HG03108 (cell line): ENCODE results near the gene RBBP8NL.

Source experiments
- ATAC-seq: cut with Tn5 transposase; IDR thresholded peaks from one replicate; pipeline ENCODE4 v1.9.1; 2021; ENCODE audit warnings: moderate library complexity; ENCODE audit not compliant: unreplicated experiment

The RBBP8NL gene

DNA sequence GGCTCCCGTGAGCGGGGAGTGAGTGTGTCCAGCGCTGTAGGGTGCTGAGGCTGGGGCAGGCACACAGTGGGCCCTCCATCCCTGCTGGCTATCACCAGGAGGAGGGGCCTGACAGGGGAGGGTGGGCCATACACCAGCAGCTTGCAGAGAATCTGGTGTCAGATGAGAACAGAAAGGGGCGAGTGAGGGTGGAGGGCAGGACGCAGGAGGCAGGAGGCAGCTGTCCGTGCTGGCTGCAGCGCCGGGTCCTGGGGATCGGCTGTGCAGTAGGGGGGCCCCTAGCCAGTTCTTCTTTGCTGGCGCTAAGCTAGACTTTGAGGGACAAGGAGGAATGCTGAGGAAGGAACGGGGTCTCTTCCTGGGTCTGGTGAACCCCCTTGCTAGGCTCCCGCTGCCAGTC, 18.7 kb downstream of the RBBP8NL start:
- ATAC-seq, result no peak

- ATAC-seq, result no peak
These were observed 19.3 kb downstream of the RBBP8NL start for GRCh38 chr20:62408055-62408454.

GRCh38 chr20:62407221-62407992, 19.9 kb downstream of the RBBP8NL start, which contains the start of gene CABLES2:
Gene CABLES2, minus strand, starts transcription at chr20:62407285. Its CDS starts 9 bp downstream, at chr20:62407276.
- ATAC-seq, result peak; percentile 88

DNA sequence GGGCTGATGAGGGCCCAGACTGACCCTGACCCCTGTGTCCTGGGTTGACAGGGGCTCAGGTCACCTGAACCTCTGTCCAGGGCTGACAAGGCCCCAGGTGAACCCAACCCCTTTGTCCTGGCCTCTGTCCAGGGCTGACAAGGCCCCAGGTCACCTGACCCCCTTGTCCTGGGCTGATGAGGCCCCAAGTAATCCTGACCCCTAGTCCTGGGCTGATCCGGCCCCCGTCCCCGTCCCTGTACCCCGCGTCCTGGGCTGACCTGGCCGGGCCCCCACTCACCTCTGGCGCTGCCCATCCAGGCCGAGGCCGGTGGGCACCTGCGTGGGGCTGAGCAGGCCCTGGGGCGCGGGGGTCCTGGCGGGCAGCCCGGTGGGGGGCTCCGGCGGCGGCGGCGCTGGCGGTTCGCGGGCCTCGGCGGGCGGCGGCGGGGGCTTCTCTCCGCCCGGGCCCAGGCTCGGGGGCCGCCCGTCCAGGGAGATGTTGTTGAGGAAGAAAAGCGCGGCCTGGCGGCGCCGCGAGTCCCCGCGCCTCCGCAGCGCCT, 20.6 kb downstream of the RBBP8NL start:
- ATAC-seq, result no peak

DNA sequence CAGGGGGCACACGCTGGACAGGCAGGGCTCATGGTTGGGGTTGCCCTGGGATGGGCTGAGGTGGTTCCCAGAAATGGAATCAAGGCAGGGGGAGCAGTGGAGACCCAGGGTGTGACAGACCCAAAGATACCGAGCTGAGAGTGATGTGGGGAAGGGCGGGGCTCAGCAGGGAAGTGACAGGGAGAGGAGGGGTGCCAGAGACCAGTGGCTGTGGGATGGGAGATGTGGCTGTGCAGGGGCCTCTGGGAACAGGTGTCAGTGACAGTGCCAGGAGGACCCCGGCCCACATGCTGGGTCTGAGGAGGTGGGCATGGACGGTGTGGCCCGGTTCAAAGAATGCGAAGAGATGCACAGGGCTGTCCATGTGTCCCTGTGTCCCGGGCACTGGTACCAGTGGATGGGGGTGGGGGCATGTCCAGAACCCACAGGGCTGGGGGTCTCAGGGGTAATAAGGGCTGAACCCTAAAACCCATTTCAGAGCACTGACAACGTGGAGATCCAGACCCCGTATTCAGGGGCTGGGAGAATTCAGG, 21.3 kb downstream of the RBBP8NL start:
- no peak for ATAC-seq

DNA sequence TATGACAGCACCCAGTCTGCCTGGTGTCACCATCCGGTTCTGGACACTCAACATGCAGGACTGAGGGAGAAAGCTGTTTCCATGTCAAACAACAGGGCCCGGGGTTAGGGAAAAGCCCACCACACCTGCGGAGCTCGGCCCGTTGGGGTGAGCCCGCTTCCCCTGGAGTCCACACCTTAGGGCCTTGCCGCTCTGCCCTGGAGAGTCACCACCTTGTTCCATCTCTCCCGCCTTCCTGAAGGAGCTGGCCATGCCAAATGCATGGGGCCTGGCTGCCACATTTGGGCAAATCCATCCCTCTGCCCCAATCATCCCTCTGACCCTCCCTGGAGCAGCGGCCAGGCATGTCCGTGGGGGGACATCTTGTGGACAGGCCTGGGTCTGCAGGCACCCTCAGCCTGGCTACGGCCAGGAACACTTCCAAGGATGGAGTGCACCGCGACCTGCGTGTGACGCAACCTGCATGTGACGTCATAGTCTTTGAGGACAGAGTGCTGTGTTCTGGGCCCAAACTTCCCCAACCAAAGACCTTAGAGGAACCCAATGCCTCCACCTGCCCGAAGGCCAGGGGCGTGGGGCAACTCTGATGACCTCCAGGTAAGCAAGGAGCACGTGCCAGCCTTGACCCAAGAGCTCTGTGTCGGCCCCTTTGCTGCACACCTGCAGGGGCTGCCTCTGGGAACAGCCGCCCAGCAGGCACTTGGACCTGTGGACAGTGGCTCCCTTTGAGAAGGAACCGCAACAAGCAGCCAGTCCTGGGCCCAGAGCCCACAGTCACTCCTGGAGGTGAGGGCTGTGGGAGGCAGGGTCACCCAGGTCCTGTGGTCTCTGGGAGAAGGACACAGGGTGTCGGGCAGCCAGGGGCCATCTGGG, 22.0 kb downstream of the RBBP8NL start:
- ATAC-seq, result no peak

DNA sequence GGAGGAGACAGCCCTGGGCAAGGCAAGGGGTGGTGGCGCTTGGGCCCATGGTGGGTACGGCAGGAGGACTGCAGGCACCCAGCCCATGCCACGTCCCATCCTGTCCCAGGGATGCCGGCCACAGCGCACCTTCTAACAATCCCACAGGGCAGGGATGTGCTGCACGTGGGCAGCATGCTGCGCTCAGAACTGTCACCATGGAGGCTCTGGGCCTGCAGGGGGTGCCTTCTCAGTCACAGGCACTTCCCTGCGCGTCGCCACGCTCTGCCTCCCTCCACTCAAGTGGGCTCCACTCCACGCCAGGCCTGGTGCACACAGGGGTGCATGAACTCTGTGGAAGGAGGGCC, 22.6 kb downstream of the RBBP8NL start:
- ATAC-seq, result no peak

GRCh38 chr20:62404112-62404665, 23.1 kb downstream of the RBBP8NL start:
- ATAC-seq, result no peak

DNA sequence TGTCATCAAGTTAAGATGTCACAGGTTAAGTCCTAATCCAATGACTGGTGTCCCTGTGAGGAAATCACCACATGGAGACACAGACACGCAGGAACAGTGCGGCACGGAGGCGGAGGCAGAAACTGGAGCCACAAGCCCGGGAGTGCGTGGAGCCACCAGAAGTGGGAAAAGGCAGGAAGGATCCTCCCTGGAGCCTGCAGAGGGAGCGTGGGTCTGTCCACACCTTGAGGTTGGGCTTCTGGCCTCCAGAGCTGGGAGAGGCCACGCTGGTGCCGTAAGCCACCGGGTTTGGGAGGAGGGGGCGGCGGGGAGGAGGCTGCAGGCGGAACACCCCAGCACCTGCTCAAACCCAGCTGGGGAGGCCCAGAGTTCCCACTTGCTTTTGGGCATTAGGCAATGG, 24.0 kb downstream of the RBBP8NL start:
- no peak for ATAC-seq

- ATAC-seq, result no peak
These were observed 24.7 kb downstream of the RBBP8NL start for GRCh38 chr20:62402456-62403150.

GRCh38 chr20:62401331-62401779, 26.0 kb downstream of the RBBP8NL start:
- no peak for ATAC-seq

GRCh38 chr20:62400541-62400940, 26.8 kb downstream of the RBBP8NL start:
- ATAC-seq, result no peak

GRCh38 chr20:62400021-62400420, 27.3 kb downstream of the RBBP8NL start:
- no peak for ATAC-seq

DNA sequence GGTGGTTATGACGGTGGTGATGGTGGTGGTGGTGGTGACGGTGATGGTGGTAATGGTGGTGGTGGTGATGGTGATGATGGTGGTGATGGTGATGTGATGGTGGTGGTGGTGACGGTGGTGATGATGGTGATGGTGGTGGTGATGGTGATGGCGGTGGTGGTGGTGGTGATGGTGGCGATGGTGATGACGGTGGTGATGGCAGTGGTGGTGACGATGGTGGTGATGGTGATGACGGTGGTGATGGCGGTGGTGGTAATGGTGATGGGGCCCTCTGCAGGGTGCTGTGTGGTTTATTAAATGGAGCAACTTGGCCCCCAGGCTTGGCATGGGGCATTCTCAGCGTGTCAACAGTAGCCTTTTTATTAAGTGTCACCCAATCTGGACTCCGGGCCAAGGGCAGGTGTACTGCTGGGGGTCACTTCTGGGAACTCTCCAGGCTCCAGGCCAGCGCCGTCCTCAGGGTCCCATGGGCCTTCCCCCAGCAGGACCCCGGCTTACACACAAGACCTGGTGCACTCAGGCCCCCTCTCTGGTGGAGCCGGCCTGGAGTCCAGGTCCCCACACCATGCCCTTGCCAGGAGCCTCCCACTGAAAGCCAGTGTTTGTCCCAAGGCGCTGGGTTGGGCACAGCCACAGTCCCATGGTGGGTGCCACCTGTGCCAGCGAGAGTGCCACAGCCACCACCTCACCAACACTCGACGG, 29.1 kb downstream of the RBBP8NL start:
- no peak for ATAC-seq

DNA sequence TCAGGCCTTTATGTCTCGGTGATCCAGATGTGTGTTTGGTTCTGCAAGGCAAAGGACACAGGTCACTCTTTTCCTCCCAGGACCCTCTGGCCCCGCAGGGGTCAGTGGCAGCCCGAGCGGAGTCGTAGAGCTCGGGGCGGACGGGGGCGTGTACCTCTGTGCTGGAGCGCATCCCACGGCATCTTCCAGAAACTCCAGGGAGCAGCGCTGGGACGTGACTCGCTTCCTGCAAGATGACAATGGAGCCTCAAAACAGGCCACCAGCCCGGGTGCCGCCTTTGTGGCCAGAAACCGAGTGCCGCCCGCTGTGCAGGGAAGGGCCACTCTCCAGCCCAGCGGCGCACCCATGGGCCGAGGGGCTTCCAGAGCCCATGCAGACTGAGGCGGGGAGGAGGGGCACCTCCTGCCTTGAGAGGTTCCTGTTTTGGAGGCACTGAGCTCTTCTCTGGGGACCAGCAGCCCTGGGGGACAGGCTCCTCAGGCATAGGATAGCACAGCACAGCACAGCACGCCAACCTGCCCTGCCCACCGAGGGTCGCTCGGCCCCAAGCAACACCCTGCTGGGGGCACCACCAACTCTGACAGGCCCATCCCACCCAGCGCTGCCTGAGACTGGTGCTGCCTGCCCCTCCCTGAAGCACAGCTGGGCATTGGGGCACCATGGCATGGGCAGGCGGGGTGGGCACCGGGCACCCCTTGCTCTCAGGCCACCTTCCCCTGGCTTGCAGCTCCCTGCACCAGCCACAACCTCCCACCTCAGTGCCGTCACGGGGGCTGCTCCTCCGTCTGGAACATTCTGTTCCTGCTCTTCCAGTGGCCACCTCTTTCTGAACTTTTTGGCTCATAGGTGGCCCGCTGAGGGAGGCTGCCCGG, 30.7 kb downstream of the RBBP8NL start:
- no peak for ATAC-seq

DNA sequence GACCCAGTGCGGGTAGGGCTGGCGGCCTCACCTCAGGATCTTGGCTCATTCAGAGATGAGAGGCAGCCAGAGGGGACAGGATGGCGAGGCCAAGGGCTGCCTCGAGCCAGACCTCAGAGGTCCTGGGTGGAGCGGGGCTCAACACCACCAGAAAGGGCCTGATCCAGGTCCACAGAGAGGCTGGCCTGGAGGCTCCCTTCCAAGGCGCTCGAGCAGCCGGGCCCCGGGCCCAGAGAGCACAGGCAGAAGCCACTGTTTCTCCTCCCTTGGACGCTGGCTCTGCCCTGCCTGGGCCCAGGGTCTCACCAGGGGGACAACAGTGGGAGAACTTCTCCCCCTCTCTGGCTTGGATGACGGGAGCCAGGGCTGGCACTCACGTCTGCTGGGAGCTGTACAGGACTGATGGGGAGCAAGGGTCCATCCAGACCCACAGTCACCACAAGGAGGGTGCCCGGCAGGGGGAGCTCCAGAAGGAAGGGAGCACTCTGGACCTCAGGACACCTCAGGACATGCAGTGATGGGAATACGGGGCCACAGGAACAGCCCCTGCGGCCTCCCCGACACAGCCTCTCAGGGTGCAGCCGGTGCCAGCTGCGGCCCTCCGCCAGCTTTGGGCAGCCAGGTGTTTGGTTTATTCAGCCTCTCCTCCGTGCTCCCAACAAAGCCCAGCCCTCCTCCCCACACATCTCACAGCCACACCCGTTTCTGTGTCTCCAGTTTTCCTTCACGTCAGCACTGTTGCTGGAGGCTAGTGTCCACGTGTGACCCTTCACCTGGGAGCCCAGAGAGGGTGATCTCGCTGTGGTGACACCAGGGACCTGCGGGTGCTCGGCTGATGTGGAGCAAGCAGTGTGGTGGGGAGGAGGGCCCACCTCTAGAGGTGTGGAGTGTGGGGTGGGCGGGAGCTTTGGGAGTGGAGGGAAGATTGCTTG, 31.8 kb downstream of the RBBP8NL start:
- no peak for ATAC-seq

DNA sequence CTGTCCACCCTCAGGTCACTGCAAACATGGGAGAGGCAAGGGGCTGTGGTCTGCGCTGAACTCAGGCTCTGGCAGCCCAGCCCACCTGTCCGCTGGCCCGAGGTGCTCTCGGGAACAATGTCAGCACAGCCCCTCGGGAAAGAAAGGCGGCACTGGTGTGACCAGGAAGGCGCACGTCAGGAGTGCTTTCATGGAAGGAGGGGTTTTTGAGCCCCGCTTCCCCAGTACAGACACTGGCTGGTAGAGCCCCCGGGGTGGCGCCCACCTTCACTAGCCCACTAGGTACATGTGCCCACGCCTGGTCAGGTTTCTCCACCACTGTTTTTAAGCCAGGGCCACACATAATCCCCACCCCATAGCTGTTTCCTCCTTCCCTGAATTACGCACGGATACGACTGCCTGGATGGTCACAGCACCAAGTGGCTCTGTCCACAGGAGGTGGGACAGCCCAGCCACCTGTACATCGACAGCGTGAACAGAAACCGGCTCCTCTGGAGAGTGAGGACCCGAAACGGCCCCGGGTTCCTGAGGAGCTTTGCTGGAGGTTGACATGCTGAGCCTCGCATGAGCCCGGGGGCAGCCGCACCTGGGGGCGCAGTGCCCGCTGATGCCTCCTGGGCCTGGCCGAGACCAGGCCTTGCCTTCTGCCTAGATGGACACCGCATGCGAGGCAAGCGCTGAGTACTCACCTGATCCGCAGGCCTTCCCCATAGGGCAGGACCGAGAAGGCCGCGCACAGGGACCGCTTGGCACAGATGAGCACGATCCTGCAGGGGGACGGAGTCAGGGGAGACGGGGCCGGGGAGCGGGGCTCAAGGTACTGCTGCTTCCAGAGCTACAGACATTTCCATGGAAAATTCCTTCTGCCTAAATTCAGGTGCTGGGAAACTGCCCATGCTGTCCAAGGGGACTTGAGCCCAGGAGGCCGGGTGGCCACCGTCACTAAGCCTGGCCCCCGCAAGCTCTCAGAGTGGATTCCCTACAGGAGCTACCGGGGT, 32.8 kb downstream of the RBBP8NL start:
- no peak for ATAC-seq
